Activated CD4-positive, alpha-beta T cell treated with anti-CD3 and anti-CD28 coated beads, Interleukin-2, Interleukin-6, amounts not matched to agents 100 ng/mL and 50 ng/mL, durations not matched to agents 16 hours and 8 hours (primary cell): Measurements from ENCODE around the gene NECTIN3.

ENCODE experiments used
- DNase-seq: peaks from one replicate; pipeline ENCODE4 v3.0.0-alpha.2; 2020

NECTIN3 gene

GRCh38 chr3:111087924-111088469 lies 16.4 kb downstream of the NECTIN3 start:
- no peak for DNase-seq

DNA sequence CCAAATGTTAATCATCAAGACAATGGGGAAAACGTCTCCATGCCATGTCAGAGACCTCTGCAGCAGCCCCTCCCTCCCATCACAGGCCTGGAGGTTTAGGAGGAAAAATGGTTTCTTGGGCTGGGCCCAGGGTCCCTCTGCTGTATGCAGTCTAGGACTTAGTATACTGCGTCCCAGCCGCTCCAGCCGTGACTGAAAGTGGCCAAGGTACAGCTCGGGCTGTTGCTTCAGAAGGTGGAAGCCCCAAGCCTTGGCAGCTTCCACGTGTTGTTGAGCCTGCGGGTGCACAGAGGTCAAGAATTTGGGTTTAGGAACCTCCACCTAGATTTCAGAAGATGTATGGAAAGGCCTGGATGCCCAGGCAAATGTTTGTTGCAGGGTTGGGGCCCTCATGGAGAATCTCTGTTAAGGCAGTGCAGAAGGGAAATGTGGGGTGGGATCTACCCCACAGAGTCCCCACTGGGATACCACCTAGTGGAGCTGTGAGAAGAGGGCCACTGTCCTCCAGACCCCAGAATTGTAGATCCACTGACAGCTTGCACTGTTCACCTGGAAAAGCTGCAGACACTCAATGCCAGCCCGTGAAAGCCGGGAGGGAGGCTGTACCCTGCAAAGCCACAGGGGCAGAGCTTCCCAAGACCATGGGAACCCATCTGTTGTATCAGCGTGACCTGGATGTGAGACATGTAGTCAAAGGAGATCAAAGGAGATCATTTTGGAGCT lies 25.0 kb downstream of the NECTIN3 start:
- DNase-seq: no peak

- DNase-seq: no peak
Measured at GRCh38 chr3:111103807-111104206, 32.2 kb downstream of the NECTIN3 start.

GRCh38 chr3:111106993-111107661 lies 35.5 kb downstream of the NECTIN3 start:
- DNase-seq: no peak

DNA sequence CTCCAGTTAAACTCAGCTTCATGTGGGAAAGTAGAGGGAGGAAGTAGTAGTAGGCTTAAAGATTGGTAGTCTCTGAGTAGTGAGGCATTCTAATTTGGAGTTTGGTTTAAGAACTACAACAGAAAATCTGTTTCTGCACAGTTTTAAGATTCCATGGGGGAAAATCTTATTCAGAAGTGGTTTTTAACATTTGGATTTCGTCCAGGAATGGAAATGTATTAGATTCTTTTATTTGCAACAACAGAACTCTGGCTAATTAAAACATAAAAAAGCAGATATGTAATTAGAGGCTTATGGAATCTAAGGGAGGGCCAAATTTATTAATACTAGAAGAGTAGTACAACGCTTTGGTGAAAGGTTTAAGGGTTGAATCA lies 36.0 kb downstream of the NECTIN3 start:
- DNase-seq: no peak

DNA sequence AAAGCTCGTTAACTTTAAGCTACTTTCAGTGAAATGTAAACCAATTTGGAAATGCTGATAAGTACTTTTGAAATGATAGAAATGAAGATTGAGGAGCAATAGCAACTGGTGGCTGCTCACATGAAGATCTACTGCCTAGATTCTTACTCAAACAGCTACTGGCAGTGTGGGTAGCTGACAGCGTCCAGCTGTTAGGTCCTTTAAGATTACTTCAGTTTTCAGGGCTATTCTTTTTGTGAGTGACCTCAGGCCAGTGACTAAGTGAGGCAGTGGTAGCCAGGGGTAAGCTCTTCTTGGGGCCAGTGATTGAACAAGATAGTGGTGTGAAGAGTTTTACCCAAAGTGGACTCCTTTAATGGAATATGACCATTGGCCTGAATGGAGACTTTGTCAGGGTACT lies 41.3 kb downstream of the NECTIN3 start:
- no peak for DNase-seq

DNA sequence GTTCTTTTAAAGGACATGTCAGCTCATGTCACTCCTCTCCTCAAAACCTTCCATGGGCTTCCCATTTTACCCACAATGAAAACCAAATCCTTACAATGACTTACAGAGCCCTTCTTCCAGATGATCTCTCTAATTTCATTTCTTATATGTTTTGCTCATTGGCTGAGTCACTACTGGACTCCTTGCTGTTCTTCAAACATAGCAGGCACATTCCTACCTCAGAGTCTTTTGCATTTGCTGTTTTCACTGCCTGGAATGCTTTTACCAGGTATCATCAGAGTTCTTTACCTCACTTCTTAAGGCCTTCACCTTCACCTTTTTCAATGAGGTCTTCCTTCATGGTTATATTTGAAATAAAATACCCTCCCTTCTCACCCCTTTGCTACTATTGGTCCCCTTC lies 57.3 kb downstream of the NECTIN3 start:
- DNase-seq: no peak

- DNase-seq: no peak
Measured at GRCh38 chr3:111130827-111131226, 59.2 kb downstream of the NECTIN3 start.

DNA sequence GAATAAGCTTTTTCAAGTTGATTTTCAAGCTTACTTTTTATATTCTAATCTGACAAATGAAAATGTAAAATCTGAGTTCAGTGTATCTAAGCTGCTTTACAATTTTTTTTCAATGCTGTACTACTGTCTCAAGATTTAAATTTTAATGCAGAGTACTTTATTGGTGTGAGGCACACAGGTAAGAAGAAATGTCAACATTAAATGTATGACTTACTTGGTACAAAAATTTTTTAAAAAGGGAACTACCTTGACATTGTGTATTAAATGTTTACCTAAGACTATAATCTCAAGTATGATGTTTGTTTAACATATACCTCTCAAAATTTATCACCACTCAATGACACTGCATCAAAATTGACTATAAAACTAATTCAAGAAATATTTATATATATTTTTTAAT lies 62.7 kb downstream of the NECTIN3 start:
- no peak for DNase-seq

DNA sequence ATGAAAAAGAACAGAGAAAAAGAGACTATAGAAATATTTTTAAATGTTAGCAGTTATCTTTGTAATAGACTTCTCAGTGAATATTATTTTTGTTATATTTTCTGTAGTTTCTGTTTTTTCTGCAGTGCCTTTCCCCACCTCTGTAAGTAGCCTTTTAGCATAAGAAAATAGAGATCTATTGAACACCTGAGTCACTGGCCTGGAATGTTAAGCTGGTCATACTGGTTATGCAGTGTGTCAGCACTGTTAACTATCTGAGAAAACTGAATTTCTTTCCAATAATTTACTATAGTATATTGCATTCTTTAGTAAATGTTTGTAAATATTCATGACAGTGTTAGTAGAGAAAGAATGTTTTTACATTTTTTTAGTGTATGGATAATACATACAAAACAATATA lies 79.8 kb downstream of the NECTIN3 start:
- DNase-seq: no peak

GRCh38 chr3:111152496-111152895 lies 80.9 kb downstream of the NECTIN3 start:
- no peak for DNase-seq

GRCh38 chr3:111156517-111156916 lies 84.9 kb downstream of the NECTIN3 start:
- no peak for DNase-seq

DNA sequence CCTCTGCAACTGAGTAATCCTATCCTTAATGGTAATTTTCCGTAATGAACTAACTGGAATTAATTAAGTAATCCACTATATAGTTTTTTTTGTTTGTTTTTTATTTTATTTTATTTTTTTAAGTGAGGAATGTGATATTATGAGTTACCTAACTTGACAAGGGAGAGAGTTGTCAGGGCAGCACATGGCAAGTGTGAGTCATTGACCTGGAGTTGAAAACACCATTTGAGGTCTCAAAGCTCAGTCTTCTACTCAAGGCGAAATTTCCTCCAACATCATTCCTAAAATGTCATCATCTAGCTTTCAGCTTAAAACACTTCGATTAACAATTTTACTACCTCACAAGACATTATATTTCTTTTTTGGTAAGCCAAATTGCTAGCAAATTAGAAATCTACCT lies 87.8 kb downstream of the NECTIN3 start:
- no peak for DNase-seq

DNA sequence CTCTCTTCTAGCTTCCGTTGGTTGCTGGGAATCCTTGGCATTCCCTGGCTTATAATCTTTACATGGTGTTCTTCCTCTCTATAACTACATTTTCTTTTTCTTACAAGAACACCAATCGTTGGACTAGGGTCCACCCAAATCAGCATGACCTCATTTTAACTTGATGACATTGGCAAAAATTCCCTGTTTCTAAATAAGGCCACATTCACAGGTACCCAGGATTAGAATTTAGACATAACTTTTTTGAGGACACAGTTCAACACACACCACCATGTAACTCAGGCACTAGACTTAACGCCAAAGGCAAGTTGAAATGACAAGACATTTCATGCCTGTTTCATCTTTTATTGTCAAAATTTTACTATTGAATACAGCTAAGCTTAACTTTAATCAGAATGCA lies 93.0 kb downstream of the NECTIN3 start:
- no peak for DNase-seq

DNA sequence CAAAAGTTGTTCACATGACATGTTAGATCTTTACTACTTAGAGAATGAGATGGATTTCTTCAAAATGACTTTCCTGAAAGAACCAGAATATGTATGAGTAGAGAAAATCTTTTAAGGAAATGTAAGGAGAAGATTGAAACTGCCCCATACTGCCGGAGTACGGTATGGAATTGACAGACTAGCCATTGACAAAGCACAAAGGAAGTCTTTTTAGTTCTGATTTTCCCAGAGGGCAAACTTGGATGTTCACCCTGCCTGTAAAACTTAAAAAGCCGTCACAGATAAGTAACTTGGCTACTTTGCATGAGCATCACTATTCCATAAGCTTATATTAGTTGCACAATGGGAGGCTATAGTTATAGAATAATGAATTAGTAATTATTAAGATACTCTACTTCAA lies 93.8 kb downstream of the NECTIN3 start:
- no peak for DNase-seq

DNA sequence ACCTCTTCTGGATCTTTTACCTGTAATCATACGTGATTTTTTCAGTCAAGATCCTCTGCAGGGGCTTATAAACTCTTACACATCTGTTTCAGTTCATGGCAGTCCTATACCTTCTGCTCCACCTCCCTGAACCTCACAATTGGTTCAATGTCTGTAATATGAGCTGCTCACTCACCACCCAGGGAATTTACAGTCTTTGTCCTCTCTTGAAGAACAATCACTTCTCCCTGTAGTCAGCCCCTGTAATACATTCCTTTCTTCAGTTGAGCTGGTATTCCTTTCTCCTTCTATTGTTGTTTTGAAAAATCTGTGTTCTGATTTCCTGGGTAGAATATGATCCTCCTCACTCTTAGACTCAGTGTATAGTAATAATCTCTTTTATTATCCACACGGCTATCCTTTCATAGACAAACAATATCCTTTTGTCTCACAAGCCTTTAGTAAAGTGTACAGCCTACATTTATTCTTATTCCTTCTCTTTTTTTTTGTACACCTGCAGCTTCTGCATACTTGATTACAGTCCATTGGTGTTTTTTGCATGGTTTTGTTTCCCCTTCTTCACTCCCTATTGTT lies 101.8 kb downstream of the NECTIN3 start:
- DNase-seq: no peak

DNA sequence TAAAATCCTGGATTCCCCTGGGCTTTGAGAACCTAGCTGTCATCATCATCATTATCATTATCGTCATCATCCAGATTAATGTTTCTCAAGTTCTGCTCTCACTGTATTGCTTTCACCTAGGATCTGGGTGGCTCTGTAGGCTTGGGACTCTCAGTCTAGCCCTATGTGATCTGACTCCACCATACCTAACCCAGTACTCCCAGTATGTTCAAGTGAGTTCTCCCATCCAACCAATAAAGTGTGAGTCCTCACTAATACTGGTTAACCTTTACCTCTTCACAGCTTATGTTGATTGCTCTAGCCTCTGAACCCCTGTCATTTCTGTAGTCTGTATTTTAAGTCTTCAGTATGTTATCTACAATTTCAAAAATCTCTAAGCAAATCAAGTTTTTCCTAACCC lies 102.3 kb downstream of the NECTIN3 start:
- no peak for DNase-seq

DNA sequence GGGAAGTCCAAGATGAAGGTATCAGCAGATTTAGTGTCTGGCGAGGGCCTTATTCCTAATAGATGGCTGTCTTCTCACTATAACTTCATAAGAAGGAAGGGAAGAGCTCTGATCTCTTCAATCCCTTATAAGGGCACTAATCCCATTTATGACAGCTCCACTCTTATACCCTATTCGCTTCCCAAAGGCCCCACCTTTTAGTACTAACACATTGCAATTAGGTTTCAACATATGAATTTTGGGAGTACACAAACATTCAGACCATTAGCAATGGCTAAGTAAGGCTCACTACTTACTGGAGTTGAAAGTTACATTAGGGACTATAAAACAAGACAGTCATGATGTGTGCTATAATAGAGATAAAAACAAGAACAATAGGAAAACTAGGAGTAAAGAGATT lies 118.9 kb downstream of the NECTIN3 start:
- no peak for DNase-seq

- no peak for DNase-seq
Measured at GRCh38 chr3:111193472-111193871, 121.9 kb downstream of the NECTIN3 start.

- no peak for DNase-seq
Measured at GRCh38 chr3:111194048-111194447, 122.4 kb downstream of the NECTIN3 start.

DNA sequence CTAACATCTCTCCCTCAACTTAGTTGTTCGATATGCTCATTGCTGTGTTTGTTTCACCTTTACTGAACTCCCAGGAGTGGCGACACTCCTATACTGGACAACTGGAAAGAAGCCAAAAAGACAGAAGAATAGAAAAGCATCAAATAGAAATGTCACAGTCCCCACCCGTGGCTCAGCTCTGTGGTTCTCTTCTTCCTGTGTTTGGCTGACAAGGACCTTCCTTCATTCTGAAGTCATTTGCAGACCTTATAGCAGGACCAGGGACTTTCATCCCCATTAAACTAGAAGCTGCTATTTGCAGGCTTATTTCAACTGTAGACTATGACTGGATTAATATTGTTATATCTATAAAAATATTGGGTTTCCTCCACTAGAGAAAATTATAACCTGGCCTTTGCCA lies 125.9 kb downstream of the NECTIN3 start:
- no peak for DNase-seq

DNA sequence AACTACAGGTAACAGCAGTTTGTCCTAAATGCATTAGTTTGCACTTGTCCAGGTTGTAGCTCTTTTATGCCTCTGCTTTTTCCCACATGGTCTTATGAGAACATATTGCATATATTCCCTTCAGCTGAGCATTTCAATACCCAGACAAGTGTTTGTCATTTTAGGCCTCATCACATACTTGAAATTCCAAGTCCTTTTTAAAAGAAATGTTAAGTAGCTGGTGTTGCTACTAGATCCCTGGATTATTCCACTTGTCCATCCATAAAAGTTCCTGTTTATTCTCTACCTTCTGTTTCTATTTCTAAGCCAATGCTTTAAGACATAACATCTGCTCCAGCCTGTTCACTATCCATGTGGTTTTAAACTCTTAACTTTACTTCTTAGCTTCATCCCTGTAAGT lies 128.4 kb downstream of the NECTIN3 start:
- DNase-seq: no peak

GRCh38 chr3:111210003-111210711 lies 138.5 kb downstream of the NECTIN3 start:
- peak; percentile 20 for DNase-seq
